ENCODE results near the gene AKNA.
A peak's percentile ranks its signal among the peaks of the same experiment; 100 is the strongest.

DNA sequence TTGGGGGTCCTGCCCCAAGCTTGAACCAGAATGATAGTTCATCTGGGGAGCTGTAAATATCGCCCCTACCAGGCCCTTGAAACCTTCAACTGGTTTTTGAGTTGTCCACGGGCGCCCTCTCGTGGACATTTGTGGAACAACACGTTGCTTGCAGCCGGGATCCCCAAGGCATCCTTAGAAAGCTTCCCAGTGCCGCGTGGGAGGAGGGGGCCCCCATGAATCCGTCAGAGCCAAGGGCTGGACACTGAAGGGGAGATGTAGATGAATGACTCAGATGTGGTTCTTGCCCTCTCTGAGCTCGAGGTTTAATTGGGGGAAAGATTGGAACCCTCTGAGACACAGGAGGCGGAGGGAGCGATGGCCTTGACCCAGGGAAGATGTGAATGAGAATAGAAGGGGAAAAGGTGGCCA is 96.7 kb downstream of the AKNA start:
- TF ChIP-seq RARB (CRISPR knock-in tag; IDR thresholded peaks at IDR 0.05) (no peak), POLR2AphosphoS2 (conservative IDR thresholded peaks at IDR 0.05; ENCODE audit: low read length) (no peak), POLR2A (IDR thresholded peaks at IDR 0.05; ENCODE audit: low read length) (no peak), MAFK (IDR thresholded peaks at IDR 0.05; ENCODE audit: partially characterized antibody) (no peak), GATA3 (IDR thresholded peaks at IDR 0.05; ENCODE audit: borderline replicate concordance) (no peak), ZNF302 (CRISPR knock-in tag; IDR thresholded peaks at IDR 0.05) (no peak)
- TF ChIP-seq, protein P1, sequence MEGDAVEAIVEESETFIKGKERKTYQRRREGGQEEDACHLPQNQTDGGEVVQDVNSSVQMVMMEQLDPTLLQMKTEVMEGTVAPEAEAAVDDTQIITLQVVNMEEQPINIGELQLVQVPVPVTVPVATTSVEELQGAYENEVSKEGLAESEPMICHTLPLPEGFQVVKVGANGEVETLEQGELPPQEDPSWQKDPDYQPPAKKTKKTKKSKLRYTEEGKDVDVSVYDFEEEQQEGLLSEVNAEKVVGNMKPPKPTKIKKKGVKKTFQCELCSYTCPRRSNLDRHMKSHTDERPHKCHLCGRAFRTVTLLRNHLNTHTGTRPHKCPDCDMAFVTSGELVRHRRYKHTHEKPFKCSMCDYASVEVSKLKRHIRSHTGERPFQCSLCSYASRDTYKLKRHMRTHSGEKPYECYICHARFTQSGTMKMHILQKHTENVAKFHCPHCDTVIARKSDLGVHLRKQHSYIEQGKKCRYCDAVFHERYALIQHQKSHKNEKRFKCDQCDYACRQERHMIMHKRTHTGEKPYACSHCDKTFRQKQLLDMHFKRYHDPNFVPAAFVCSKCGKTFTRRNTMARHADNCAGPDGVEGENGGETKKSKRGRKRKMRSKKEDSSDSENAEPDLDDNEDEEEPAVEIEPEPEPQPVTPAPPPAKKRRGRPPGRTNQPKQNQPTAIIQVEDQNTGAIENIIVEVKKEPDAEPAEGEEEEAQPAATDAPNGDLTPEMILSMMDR (IDR thresholded peaks at IDR 0.05): peak; percentile 91
- TF ChIP-seq, protein P2, sequence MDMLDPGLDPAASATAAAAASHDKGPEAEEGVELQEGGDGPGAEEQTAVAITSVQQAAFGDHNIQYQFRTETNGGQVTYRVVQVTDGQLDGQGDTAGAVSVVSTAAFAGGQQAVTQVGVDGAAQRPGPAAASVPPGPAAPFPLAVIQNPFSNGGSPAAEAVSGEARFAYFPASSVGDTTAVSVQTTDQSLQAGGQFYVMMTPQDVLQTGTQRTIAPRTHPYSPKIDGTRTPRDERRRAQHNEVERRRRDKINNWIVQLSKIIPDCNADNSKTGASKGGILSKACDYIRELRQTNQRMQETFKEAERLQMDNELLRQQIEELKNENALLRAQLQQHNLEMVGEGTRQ (IDR thresholded peaks at IDR 0.05): no peak
